ENCODE data around the gene ADCY3. TPM values are rescaled to one million over a fixed set of nuclear protein-coding genes. Genes with fewer than 3 reads are reported as not detected.

Gene ADCY3
- total and polyA plus RNA-seq, 4 donors, result 31.6 to 61.7 (median 38.5) TPM

GRCh38 chr2:24928036-24928435, 8.0 kb upstream of the ADCY3 start:
- no peak overlapping the region for H3K27ac ChIP-seq (ENCODE audit: low read depth, low read length)
- H3K27me3 ChIP-seq (ENCODE audit: control insufficient read depth, insufficient read depth, low read length), result peaks cover 5% of the 10 kb centered on the region
- H3K4me3 ChIP-seq (ENCODE audit: low read depth, low read length), result no peak overlapping the region
- H3K4me1 ChIP-seq (ENCODE audit: control insufficient read depth, insufficient read depth, low read length), result peaks cover 16% of the 10 kb centered on the region
- no peaks in the 10 kb centered on the region for H3K9me3 ChIP-seq (ENCODE audit: control insufficient read depth, insufficient read depth, low read length)
- H3K36me3 ChIP-seq (ENCODE audit: control insufficient read depth, insufficient read depth, low read length), result no peaks in the 10 kb centered on the region
- no peak for DNase-seq (ENCODE audit: low read depth in 4 of 6, low spot score in 6 of 6)

GRCh38 chr2:24926602-24927252, 6.7 kb upstream of the ADCY3 start:
- peak in 2 of 6 donors; percentile 23 to 51 for DNase-seq (ENCODE audit: low read depth in 4 of 6, low spot score in 6 of 6)
- H3K27ac ChIP-seq (ENCODE audit: low read depth, low read length), result no peak overlapping the region
- 9% methylated on average over 30 of the region's 33 CpGs for WGBS (ENCODE audit: insufficient coverage)
- H3K4me1 ChIP-seq (ENCODE audit: control insufficient read depth, insufficient read depth, low read length), result peaks cover 16% of the 10 kb centered on the region
- no peaks in the 10 kb centered on the region for H3K36me3 ChIP-seq (ENCODE audit: control insufficient read depth, insufficient read depth, low read length)
- H3K27me3 ChIP-seq (ENCODE audit: control insufficient read depth, insufficient read depth, low read length), result peaks cover 5% of the 10 kb centered on the region
- no peaks in the 10 kb centered on the region for H3K9me3 ChIP-seq (ENCODE audit: control insufficient read depth, insufficient read depth, low read length)
- H3K4me3 ChIP-seq (ENCODE audit: low read depth, low read length), result peak overlapping the region; percentile 10

- peak overlapping the region; percentile 10 for H3K4me3 ChIP-seq (ENCODE audit: low read depth, low read length)
- DNase-seq (ENCODE audit: low read depth in 4 of 6, low spot score in 6 of 6), result no peak
- peaks cover 16% of the 10 kb centered on the region for H3K4me1 ChIP-seq (ENCODE audit: control insufficient read depth, insufficient read depth, low read length)
- H3K36me3 ChIP-seq (ENCODE audit: control insufficient read depth, insufficient read depth, low read length), result no peaks in the 10 kb centered on the region
- H3K9me3 ChIP-seq (ENCODE audit: control insufficient read depth, insufficient read depth, low read length), result no peaks in the 10 kb centered on the region
- 88% methylated on average over 12 of the region's 14 CpGs for WGBS (ENCODE audit: insufficient coverage)
- H3K27ac ChIP-seq (ENCODE audit: low read depth, low read length), result no peak overlapping the region
- H3K27me3 ChIP-seq (ENCODE audit: control insufficient read depth, insufficient read depth, low read length), result peaks cover 5% of the 10 kb centered on the region
Measured at GRCh38 chr2:24926220-24926601, 6.2 kb upstream of the ADCY3 start.

GRCh38 chr2:24925815-24926214, 5.8 kb upstream of the ADCY3 start:
- 96% methylated on average over 10 of the region's 10 CpGs for WGBS (ENCODE audit: insufficient coverage)
- Histone ChIP-seq H3K27ac (ENCODE audit: low read depth, low read length) (no peak overlapping the region), H3K36me3 (ENCODE audit: control insufficient read depth, insufficient read depth, low read length) (no peaks in the 10 kb centered on the region)

GRCh38 chr2:24924732-24925131, 4.7 kb upstream of the ADCY3 start:
- Histone ChIP-seq H3K27me3 (ENCODE audit: control insufficient read depth, insufficient read depth, low read length) (peaks cover 5% of the 10 kb centered on the region), H3K9me3 (ENCODE audit: control insufficient read depth, insufficient read depth, low read length) (no peaks in the 10 kb centered on the region), H3K36me3 (ENCODE audit: control insufficient read depth, insufficient read depth, low read length) (no peaks in the 10 kb centered on the region), H3K27ac (ENCODE audit: low read depth, low read length) (no peak overlapping the region), H3K4me3 (ENCODE audit: low read depth, low read length) (no peak overlapping the region), H3K4me1 (ENCODE audit: control insufficient read depth, insufficient read depth, low read length) (peaks cover 13% of the 10 kb centered on the region)
- 76% methylated on average over 5 of the region's 6 CpGs for WGBS (ENCODE audit: insufficient coverage)
- no peak for DNase-seq (ENCODE audit: low read depth in 4 of 6, low spot score in 6 of 6)

More at GRCh38 chr2:24925815-24926214, 5.8 kb upstream of the ADCY3 start:
- DNase-seq (ENCODE audit: low read depth in 4 of 6, low spot score in 6 of 6), result no peak
- H3K4me1 ChIP-seq (ENCODE audit: control insufficient read depth, insufficient read depth, low read length), result peaks cover 13% of the 10 kb centered on the region
- no peaks in the 10 kb centered on the region for H3K9me3 ChIP-seq (ENCODE audit: control insufficient read depth, insufficient read depth, low read length)
- no peak overlapping the region for H3K4me3 ChIP-seq (ENCODE audit: low read depth, low read length)
- H3K27me3 ChIP-seq (ENCODE audit: control insufficient read depth, insufficient read depth, low read length), result peaks cover 5% of the 10 kb centered on the region

- no peak for DNase-seq (ENCODE audit: low read depth in 4 of 6, low spot score in 6 of 6)
- H3K9me3 ChIP-seq (ENCODE audit: control insufficient read depth, insufficient read depth, low read length), result no peaks in the 10 kb centered on the region
- peaks cover 5% of the 10 kb centered on the region for H3K27me3 ChIP-seq (ENCODE audit: control insufficient read depth, insufficient read depth, low read length)
- no peaks in the 10 kb centered on the region for H3K36me3 ChIP-seq (ENCODE audit: control insufficient read depth, insufficient read depth, low read length)
- H3K4me3 ChIP-seq (ENCODE audit: low read depth, low read length), result no peak overlapping the region
- no peak overlapping the region for H3K27ac ChIP-seq (ENCODE audit: low read depth, low read length)
- 94% methylated on average over 3 of the region's 5 CpGs for WGBS (ENCODE audit: insufficient coverage)
- peaks cover 16% of the 10 kb centered on the region for H3K4me1 ChIP-seq (ENCODE audit: control insufficient read depth, insufficient read depth, low read length)
Measured at GRCh38 chr2:24924266-24924665, 4.2 kb upstream of the ADCY3 start.

- no peak for DNase-seq (ENCODE audit: low read depth in 4 of 6, low spot score in 6 of 6)
- Histone ChIP-seq H3K27me3 (ENCODE audit: control insufficient read depth, insufficient read depth, low read length) (peaks cover 5% of the 10 kb centered on the region), H3K36me3 (ENCODE audit: control insufficient read depth, insufficient read depth, low read length) (peaks cover 8% of the 10 kb centered on the region), H3K27ac (ENCODE audit: low read depth, low read length) (no peak overlapping the region), H3K4me3 (ENCODE audit: low read depth, low read length) (no peak overlapping the region), H3K4me1 (ENCODE audit: control insufficient read depth, insufficient read depth, low read length) (peaks cover 28% of the 10 kb centered on the region), H3K9me3 (ENCODE audit: control insufficient read depth, insufficient read depth, low read length) (no peaks in the 10 kb centered on the region)
- WGBS (ENCODE audit: insufficient coverage), result 92% methylated on average over 6 of the region's 10 CpGs
Measured at GRCh38 chr2:24923106-24923505, 3.1 kb upstream of the ADCY3 start.

GRCh38 chr2:24922556-24922955, 2.5 kb upstream of the ADCY3 start:
- 100% methylated on average over 1 of the region's 1 CpG for WGBS (ENCODE audit: insufficient coverage)
- H3K9me3 ChIP-seq (ENCODE audit: control insufficient read depth, insufficient read depth, low read length), result no peaks in the 10 kb centered on the region
- peaks cover 33% of the 10 kb centered on the region for H3K4me1 ChIP-seq (ENCODE audit: control insufficient read depth, insufficient read depth, low read length)
- H3K4me3 ChIP-seq (ENCODE audit: low read depth, low read length), result no peak overlapping the region
- peaks cover 5% of the 10 kb centered on the region for H3K27me3 ChIP-seq (ENCODE audit: control insufficient read depth, insufficient read depth, low read length)
- H3K36me3 ChIP-seq (ENCODE audit: control insufficient read depth, insufficient read depth, low read length), result peaks cover 14% of the 10 kb centered on the region
- H3K27ac ChIP-seq (ENCODE audit: low read depth, low read length), result no peak overlapping the region
- no peak for DNase-seq (ENCODE audit: low read depth in 4 of 6, low spot score in 6 of 6)

GRCh38 chr2:24920809-24921441, 888 bp upstream of the ADCY3 start:
- Histone ChIP-seq H3K4me3 (ENCODE audit: low read depth, low read length) (peak overlapping the region; percentile 40), H3K4me1 (ENCODE audit: control insufficient read depth, insufficient read depth, low read length) (peaks cover 32% of the 10 kb centered on the region), H3K27me3 (ENCODE audit: control insufficient read depth, insufficient read depth, low read length) (no peaks in the 10 kb centered on the region), H3K36me3 (ENCODE audit: control insufficient read depth, insufficient read depth, low read length) (peaks cover 23% of the 10 kb centered on the region), H3K27ac (ENCODE audit: low read depth, low read length) (no peak overlapping the region), H3K9me3 (ENCODE audit: control insufficient read depth, insufficient read depth, low read length) (no peaks in the 10 kb centered on the region)
- 6% methylated on average over 3 of the region's 13 CpGs for WGBS (ENCODE audit: insufficient coverage)
- no peak for DNase-seq (ENCODE audit: low read depth in 4 of 6, low spot score in 6 of 6)

GRCh38 chr2:24919506-24920097, 435 bp downstream of the ADCY3 start:
- Histone ChIP-seq H3K9me3 (ENCODE audit: control insufficient read depth, insufficient read depth, low read length) (no peaks in the 10 kb centered on the region), H3K27me3 (ENCODE audit: control insufficient read depth, insufficient read depth, low read length) (no peaks in the 10 kb centered on the region), H3K36me3 (ENCODE audit: control insufficient read depth, insufficient read depth, low read length) (peaks cover 36% of the 10 kb centered on the region), H3K4me1 (ENCODE audit: control insufficient read depth, insufficient read depth, low read length) (peaks cover 41% of the 10 kb centered on the region), H3K27ac (ENCODE audit: low read depth, low read length) (no peak overlapping the region), H3K4me3 (ENCODE audit: low read depth, low read length) (peak overlapping the region; percentile 58)
- under 1% methylated on average over 76 of the region's 76 CpGs for WGBS (ENCODE audit: insufficient coverage)
- peak in 2 of 6 donors; percentile 46 to 51 for DNase-seq (ENCODE audit: low read depth in 4 of 6, low spot score in 6 of 6)

All from spinal cord (tissue), 10 donors.